ENCODE measurements around the gene EFCAB6.

- no peak for TF ChIP-seq POLR2AphosphoS5 (IDR thresholded peaks at IDR 0.05)
- TF ChIP-seq POLR2A (IDR thresholded peaks at IDR 0.05), result no peak
- TF ChIP-seq CTCF (IDR thresholded peaks at IDR 0.05), result no peak
These were observed 12.0 kb upstream of the EFCAB6 start for GRCh38 chr22:43823911-43824665.

Measured in breast epithelium (tissue), 3 donors.